Measurements from ENCODE around the gene TPPP3. TPM values are rescaled to one million over a fixed set of nuclear protein-coding genes. Genes with fewer than 3 reads are reported as not detected.
"Not testable (repeated sequence)": the region's sequence is repeated elsewhere in the genome, so short reads cannot be mapped to it uniquely, and the experiment has no call there.

The TPPP3 gene
- total and polyA plus RNA-seq, 8 donors = 79.2 to 403 (median 335) TPM

DNA sequence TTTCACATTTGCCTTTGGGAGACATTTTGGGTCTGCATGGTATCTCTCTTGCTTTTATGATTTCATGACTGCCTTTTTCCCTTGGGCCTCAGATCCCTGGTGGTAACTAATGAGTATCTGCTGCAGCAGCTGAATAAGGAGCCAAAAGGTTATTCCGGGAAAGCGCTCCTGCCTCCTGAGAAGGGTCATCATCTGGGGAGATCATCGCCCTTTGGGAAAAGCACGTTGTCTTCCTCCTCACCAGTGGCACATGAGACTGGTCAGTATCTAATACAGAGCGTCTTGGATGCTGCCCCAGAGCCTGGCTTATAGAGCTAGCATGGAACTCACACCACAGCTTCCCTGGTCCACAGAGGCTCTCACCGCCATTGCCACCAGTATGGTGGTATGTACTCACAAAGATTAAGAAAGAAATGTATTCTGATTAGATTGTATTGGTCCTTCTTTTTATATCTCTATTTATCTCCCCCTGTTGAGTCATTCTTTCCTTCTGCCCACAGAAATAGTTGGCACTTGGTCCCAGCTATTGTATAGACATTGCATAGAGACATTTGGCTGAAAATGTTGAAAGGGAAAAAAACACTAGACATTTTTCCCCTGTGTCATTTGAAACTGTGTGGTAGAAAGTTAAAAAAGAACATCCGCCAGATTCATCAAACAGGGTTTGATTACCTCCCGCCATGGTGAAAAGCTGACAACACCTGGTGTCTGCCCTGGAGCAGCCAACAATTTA, 8.4 kb downstream of the TPPP3 start:
- DNase-seq (no peak), ATAC-seq (no peak)
- intact Hi-C loops (cut with DNase I) = no loop called here
- no peak overlapping the region for H3K27ac ChIP-seq
- H3K4me1 ChIP-seq = peaks cover 2 to 7% of the 10 kb centered on the region in 2 donors
- no peak overlapping the region for H3K4me3 ChIP-seq
- TF ChIP-seq, protein P1, sequence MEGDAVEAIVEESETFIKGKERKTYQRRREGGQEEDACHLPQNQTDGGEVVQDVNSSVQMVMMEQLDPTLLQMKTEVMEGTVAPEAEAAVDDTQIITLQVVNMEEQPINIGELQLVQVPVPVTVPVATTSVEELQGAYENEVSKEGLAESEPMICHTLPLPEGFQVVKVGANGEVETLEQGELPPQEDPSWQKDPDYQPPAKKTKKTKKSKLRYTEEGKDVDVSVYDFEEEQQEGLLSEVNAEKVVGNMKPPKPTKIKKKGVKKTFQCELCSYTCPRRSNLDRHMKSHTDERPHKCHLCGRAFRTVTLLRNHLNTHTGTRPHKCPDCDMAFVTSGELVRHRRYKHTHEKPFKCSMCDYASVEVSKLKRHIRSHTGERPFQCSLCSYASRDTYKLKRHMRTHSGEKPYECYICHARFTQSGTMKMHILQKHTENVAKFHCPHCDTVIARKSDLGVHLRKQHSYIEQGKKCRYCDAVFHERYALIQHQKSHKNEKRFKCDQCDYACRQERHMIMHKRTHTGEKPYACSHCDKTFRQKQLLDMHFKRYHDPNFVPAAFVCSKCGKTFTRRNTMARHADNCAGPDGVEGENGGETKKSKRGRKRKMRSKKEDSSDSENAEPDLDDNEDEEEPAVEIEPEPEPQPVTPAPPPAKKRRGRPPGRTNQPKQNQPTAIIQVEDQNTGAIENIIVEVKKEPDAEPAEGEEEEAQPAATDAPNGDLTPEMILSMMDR (IDR thresholded peaks at IDR 0.05) = no peak
- no peaks in the 10 kb centered on the region for H3K9me3 ChIP-seq
- H3K27me3 ChIP-seq = no peaks in the 10 kb centered on the region
- H3K36me3 ChIP-seq = no peaks in the 10 kb centered on the region

GRCh38 chr16:67383284-67383683, 10.0 kb downstream of the TPPP3 start:
- intact Hi-C loops (cut with DNase I) = no loop called here
- Histone ChIP-seq H3K36me3 (no peaks in the 10 kb centered on the region), H3K27me3 (no peaks in the 10 kb centered on the region), H3K4me1 (no peaks in the 10 kb centered on the region), H3K4me3 (no peak overlapping the region), H3K27ac (no peak overlapping the region), H3K9me3 (no peaks in the 10 kb centered on the region)
- no peak for ATAC-seq
- TF ChIP-seq, protein P1 (IDR thresholded peaks at IDR 0.05) = no peak
- no peak for DNase-seq

- Histone ChIP-seq H3K9me3 (no peaks in the 10 kb centered on the region), H3K4me1 (no peaks in the 10 kb centered on the region), H3K4me3 (no peak overlapping the region), H3K27me3 (no peaks in the 10 kb centered on the region), H3K27ac (no peak overlapping the region), H3K36me3 (no peaks in the 10 kb centered on the region)
- ATAC-seq (no peak), DNase-seq (no peak)
- intact Hi-C loops (cut with DNase I) = no loop called here
- TF ChIP-seq, protein P1 (IDR thresholded peaks at IDR 0.05) = no peak
Observed at GRCh38 chr16:67378642-67379041, 14.7 kb downstream of the TPPP3 start.

- H3K9me3 ChIP-seq; intact Hi-C loops (cut with DNase I); H3K4me3 ChIP-seq: not testable (repeated sequence)
Observed at GRCh38 chr16:67376012-67376411, 17.3 kb downstream of the TPPP3 start.

GRCh38 chr16:67372664-67373063, 20.6 kb downstream of the TPPP3 start:
- H3K27me3 ChIP-seq = no peaks in the 10 kb centered on the region
- no peak overlapping the region for H3K4me3 ChIP-seq
- TF ChIP-seq, protein P1 (IDR thresholded peaks at IDR 0.05) = peak; percentile 23 to 41
- DNase-seq (no peak), ATAC-seq (peak; percentile 50)
- no peak overlapping the region for H3K27ac ChIP-seq
- no peaks in the 10 kb centered on the region for H3K4me1 ChIP-seq
- no peaks in the 10 kb centered on the region for H3K9me3 ChIP-seq
- no peaks in the 10 kb centered on the region for H3K36me3 ChIP-seq
- intact Hi-C loops (cut with DNase I) = no loop called here

More at GRCh38 chr16:67376012-67376411, 17.3 kb downstream of the TPPP3 start:
- not testable (repeated sequence) for H3K4me1 ChIP-seq, H3K36me3 ChIP-seq, ATAC-seq, H3K27ac ChIP-seq, DNase-seq, H3K27me3 ChIP-seq

GRCh38 chr16:67370661-67371060, 22.6 kb downstream of the TPPP3 start:
- no peaks in the 10 kb centered on the region for H3K9me3 ChIP-seq
- TF ChIP-seq, protein P1 (IDR thresholded peaks at IDR 0.05) = no peak
- no peak for ATAC-seq
- no peak for DNase-seq
- H3K4me3 ChIP-seq = no peak overlapping the region
- H3K4me1 ChIP-seq = peaks cover 0 to 6% of the 10 kb centered on the region in 2 donors
- H3K27me3 ChIP-seq = no peaks in the 10 kb centered on the region
- H3K36me3 ChIP-seq = no peaks in the 10 kb centered on the region
- intact Hi-C loops (cut with DNase I) = no loop called here
- H3K27ac ChIP-seq = no peak overlapping the region
